HG02571 (cell line): ENCODE measurements around the gene CPEB4.

ENCODE experiments used
- ATAC-seq: cut with Tn5 transposase; IDR thresholded peaks from one replicate; pipeline ENCODE4 v1.9.1; 2021; ENCODE audit warnings: mild to moderate bottlenecking, moderate library complexity; ENCODE audit not compliant: unreplicated experiment

Gene CPEB4

GRCh38 chr5:173884402-173885053, 3.6 kb upstream of the CPEB4 start:
- ATAC-seq, result no peak

- ATAC-seq, result no peak
These were observed 3.1 kb upstream of the CPEB4 start for GRCh38 chr5:173885054-173885443.

- no peak for ATAC-seq
These were observed 2.6 kb upstream of the CPEB4 start for GRCh38 chr5:173885475-173886010.

DNA sequence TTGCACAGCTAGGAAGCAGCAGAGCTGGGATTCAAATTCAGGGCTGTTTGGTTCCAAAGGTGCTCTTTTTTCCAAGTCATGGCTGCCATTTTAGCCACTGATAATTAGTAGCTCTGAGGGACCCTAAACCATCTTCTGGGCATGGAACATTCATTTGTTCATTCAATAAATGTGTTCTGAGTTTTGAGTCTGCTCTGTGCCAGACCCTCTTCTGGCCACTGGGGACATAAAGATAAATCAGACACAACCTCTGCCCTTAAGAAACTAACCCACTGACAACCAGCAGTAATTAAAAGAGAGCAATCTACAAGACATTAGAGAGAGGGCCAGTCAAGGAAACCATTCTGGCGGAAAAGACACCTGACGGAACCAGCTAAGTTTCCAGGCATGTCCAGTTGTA, 2.0 kb upstream of the CPEB4 start:
- ATAC-seq, result no peak

GRCh38 chr5:173888473-173889131, 453 bp downstream of the CPEB4 start:
- ATAC-seq, result no peak

DNA sequence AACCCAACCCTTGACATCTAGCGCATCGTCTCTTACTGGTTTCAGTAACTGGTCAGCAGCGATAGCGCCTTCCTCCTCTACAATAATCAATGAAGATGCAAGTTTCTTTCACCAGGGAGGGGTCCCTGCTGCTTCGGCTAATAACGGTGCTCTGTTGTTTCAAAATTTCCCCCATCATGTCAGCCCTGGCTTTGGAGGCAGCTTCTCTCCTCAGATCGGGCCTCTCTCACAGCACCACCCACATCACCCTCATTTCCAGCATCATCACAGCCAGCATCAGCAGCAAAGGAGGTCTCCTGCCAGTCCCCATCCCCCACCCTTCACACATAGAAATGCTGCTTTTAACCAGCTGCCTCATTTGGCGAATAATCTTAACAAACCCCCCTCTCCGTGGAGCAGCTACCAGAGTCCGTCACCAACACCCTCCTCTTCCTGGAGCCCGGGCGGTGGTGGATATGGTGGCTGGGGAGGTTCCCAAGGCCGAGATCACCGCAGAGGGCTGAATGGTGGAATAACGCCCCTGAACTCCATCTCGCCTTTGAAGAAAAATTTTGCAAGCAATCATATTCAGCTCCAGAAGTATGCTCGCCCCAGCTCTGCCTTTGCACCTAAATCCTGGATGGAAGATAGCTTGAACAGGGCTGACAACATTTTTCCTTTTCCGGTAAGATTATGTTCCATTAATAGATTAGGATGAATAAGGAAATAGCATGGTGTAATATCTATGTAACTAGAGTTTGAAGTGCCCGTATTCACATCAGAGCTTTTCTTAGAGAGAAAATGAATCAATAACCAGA, 2.2 kb downstream of the CPEB4 start:
- ATAC-seq, result no peak

GRCh38 chr5:173891308-173892116, 3.4 kb downstream of the CPEB4 start:
- ATAC-seq, result no peak

- ATAC-seq, result no peak
These were observed 5.0 kb downstream of the CPEB4 start for GRCh38 chr5:173893192-173893561.

DNA sequence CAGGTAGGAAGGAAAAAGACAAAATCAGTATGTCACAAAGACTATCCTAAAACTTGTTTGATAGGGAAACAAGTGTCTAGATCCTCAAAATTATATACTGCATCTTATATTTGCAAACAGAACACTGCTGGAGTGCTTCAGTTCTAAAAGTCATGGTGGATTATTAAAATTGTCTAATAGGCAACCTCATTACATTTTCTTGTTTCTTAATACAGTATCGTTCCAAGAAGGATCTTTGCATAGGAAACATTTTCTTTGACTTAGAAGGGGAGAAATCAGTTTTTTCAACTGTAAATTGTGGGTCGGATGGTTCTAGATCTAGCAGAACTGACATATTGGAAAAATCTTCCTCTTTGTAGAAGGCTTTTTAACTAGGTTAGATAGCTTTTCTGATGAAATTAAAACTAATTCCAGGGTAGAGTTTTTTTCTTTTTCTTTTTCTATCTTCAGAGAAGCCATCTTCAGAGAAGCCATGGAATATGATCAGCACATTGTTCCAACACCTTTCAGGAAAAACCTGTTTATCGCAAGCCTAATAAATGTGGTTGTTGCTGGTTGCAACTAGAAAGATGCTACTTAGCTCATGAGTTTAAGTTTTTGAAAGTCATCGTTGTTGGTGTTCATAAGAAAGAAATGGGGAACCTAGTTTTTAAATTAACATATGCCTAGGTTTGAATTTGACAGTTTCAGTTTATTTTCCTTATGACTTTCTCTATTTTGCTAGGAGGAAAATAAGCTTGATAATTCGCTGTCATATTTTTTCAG, 7.4 kb downstream of the CPEB4 start:
- ATAC-seq, result no peak

DNA sequence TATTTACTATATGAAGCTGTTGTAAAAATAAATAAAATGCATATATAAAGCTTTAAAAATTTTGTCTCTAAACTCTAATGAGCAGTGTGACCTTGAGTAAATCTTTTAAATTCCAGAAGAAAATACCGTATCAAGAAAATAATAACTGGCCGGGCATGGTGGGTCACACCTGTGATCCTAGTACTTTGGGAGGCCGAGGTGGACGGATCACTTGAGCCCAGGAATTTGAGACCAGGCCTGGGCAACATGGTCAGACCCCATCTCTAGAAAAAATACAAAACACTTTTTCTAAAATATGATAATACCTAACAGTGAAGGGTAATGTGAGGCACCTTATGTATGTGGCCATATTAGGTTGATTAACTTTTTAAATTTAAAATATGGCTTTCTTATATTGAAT, 8.5 kb downstream of the CPEB4 start:
- ATAC-seq, result no peak

DNA sequence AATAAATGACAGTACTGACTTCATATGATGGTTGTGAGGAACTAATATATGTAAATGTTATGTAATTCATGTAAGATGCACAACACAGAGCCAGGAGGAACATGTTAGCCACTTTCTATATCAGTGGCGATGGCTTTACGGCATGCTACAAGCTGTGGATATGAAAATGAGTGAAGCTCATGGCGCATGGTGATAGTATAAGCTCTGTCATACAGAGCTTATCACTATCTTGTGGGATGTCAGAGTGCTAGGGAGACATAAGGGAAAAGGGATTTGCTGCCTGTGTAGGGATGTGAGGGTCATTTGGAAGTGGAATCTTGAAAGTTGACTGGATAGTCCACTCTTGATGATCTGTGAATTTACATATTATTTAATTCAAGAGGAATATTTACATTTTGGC, 13.6 kb downstream of the CPEB4 start:
- ATAC-seq, result no peak

GRCh38 chr5:173902334-173902733, 14.2 kb downstream of the CPEB4 start:
- no peak for ATAC-seq

DNA sequence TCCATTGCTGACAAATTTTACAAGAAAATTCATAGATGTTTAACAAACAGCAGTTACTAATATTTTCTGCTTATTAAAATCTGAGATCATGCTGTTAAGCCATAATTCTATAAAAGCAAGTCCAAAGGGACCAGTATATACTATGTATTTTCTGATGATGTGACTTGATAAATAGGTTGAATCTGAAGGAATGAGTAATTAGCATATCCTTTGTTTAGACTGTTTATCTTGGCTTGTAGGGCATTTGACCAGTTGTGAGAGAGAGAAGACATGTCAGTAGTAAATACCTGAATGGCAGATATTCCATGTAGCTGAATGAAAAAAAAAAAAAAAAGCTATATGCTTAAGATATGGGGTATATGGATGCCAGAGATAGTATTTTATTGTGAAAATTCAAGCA, 14.6 kb downstream of the CPEB4 start:
- no peak for ATAC-seq

GRCh38 chr5:173903396-173904140, 15.4 kb downstream of the CPEB4 start:
- ATAC-seq, result no peak

DNA sequence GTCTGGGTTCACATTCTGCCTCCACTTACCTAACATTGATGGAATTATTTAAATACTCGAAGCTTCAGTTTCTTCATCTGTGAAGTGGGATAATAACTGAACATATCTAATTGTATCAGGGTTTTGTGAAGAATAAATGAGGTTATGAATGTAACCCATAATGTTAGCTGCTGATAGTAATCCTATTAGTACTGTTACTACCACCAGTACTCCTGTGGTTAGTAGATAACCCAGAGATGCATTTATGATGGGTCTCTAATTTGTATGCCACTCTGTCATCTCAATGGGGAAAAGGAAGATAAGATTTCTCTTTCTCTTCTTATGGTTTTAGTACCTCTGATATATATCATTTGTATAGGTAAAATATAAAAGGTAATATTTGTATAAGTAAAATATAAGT, 16.0 kb downstream of the CPEB4 start:
- ATAC-seq, result no peak

DNA sequence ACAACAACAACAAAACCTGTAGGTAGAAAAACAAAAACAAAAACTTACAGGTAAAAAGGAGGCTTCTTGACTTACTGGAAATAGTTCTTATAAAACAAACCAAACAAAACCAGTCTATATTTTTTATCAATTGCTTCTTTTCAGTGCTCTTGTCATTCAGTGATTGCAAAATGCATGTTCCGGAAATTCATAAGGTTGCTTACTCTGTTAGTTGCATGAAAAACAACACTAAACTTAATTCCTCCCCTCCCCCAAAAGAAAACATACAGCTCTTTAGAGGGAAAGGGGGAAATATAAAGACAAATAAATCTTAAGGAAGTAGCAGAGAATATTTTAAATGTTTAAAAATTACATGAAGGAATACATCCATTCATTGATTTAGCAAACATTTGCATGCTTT, 19.1 kb downstream of the CPEB4 start:
- ATAC-seq, result no peak

DNA sequence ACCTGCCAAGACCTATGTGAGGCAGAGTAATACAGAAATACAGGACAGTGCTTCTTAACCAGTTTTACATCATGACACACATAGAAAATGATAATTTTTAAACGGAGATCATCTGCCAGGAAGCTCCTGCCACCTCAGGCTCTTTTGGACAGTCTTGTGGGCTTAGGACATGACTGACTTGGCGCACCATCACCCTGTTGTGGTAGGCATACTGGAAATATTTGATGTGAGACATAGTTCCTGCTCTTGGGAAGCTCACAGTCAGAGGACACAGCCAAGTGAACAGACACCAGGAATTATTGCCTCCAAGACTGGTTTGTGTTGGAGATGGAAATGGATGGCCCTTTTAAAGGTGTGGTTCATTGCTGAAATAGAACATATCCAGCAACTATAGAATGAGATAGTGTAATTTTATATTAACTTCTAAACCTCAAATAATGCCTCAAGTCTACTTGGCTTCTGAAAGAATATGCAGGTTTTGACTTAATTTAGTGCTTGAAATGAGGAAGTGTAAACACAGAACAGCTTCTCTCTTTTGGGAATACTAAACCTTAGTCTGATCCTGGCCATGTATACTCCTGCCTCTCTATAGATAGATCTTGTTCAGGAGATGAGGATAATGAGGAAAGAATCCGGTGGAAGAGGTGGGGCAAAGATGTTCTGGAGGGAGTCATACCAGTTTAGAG, 19.7 kb downstream of the CPEB4 start:
- ATAC-seq, result no peak

GRCh38 chr5:173909199-173909598, 21.1 kb downstream of the CPEB4 start:
- no peak for ATAC-seq

- no peak for ATAC-seq
These were observed 22.1 kb downstream of the CPEB4 start for GRCh38 chr5:173910215-173910614.
